Common myeloid progenitor, CD34-positive (primary cell): ENCODE measurements around the gene NUP210.
"Not testable (repeated sequence)": the region's sequence is repeated elsewhere in the genome, so short reads cannot be mapped to it uniquely, and the experiment has no call there.

Source experiments
- CTCF ChIA-PET: fragments of 350-600 bp; sonication (Branson Sonifier 250); formaldehyde crosslinking; loops from one replicate; lab custom pipeline; 2021; ENCODE audit warnings: antibody characterized with exemption; lab: Charles Lee
- POLR2A ChIA-PET: fragments of 350-600 bp; sonication (Branson Sonifier 250); formaldehyde crosslinking; loops from one replicate; lab custom pipeline; 2021; ENCODE audit warnings: antibody characterized with exemption; lab: Charles Lee
- DNase-seq, 3 donors: peaks; one replicate each; pipeline versions ENCODE4 v3.0.0 to v3.0.0-alpha.2; 2013
- H3K27ac ChIP-seq, 2 experiments: 1 replicate in 1 of 2; 2 replicates in 1 of 2; pipeline ENCODE4 v1.7.0; 2013; ENCODE audit warnings: inconsistent platforms in 2 of 2, low read length in 2 of 2, mild to moderate bottlenecking in 2 of 2, low read depth in 1 of 2, moderate library complexity in 1 of 2; ENCODE audit not compliant: severe bottlenecking in 2 of 2, insufficient read depth in 1 of 2, poor library complexity in 1 of 2
- H3K27me3 ChIP-seq, 5 experiments: replicated peaks in 2 of 5; 1 replicate in 3 of 5; 2 replicates in 2 of 5; pipeline versions ENCODE4 v1.6.1 to v1.7.0; 2013; ENCODE audit warnings: low read length in 4 of 5, mild to moderate bottlenecking in 2 of 5, moderate library complexity in 2 of 5, inconsistent platforms in 1 of 5; ENCODE audit not compliant: insufficient read depth in 5 of 5, control insufficient read depth in 4 of 5
- H3K36me3 ChIP-seq, 4 experiments: 1 replicate in 2 of 4; 2 replicates in 2 of 4; pipeline versions ENCODE4 v1.6.1 to v1.7.0; 2013; ENCODE audit warnings: low read length in 3 of 4, control low read depth in 1 of 4, mild to moderate bottlenecking in 1 of 4; ENCODE audit not compliant: control insufficient read depth in 4 of 4, insufficient read depth in 4 of 4
- H3K4me1 ChIP-seq, 4 experiments: 1 replicate in 3 of 4; 2 replicates in 1 of 4; pipeline versions ENCODE4 v1.6.1 to v1.7.1; 2013; ENCODE audit warnings: low read length in 3 of 4, mild to moderate bottlenecking in 3 of 4, control low read depth in 1 of 4, inconsistent platforms in 1 of 4, moderate library complexity in 1 of 4; ENCODE audit not compliant: control insufficient read depth in 4 of 4, insufficient read depth in 4 of 4; ENCODE audit errors: control extremely low read depth in 1 of 4
- H3K4me3 ChIP-seq, 7 experiments: 1 replicate in 4 of 7; 2 replicates in 3 of 7; pipeline versions ENCODE4 v1.5.1 to v1.7.0; 2013; ENCODE audit warnings: mild to moderate bottlenecking in 7 of 7, low read length in 6 of 7, moderate library complexity in 6 of 7, inconsistent platforms in 2 of 7, low read depth in 2 of 7, control low read depth in 1 of 7; ENCODE audit not compliant: insufficient read depth in 4 of 7, control insufficient read depth in 1 of 7; ENCODE audit errors: extremely low read depth in 1 of 7
- H3K9me3 ChIP-seq, 5 experiments: 1 replicate in 4 of 5; 2 replicates in 1 of 5; pipeline versions ENCODE4 v1.6.1 to v1.7.1; 2013; ENCODE audit warnings: low read length in 4 of 5, mild to moderate bottlenecking in 2 of 5, inconsistent platforms in 1 of 5, low read depth in 1 of 5, moderate library complexity in 1 of 5; ENCODE audit not compliant: control insufficient read depth in 4 of 5, insufficient read depth in 2 of 5; ENCODE audit errors: control extremely low read depth in 1 of 5
- WGBS: methylation state at CpG from one replicate; pipeline ENCODE4 v1.1.5; 2013; ENCODE audit not compliant: insufficient coverage; 5-methylcytosine and 5-hydroxymethylcytosine counted together

Gene NUP210

DNA sequence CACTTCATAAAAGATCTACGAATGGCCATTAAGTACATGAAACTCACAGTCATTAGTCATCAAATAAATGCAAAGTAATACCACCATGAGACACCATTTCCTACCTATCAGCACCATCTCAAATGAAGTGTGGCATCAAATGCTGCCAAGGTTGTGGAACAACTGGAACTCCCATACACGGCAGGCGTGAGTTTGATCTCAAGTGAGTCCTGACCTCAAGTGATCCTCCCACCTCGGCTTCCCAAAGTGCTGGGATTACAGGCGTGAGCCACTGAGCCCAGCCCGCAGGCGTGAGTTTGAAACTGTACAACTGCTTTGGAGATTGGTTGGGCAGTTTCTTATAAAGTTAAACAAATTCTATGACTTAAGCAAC lies 31.2 kb upstream of the NUP210 start:
- ChIA-PET POLR2A (interaction anchor here (1.0 kb wide), 2 partner anchors 32 to 105 kb away, joined by 3 to 4 read pairs; partner anchors contain the start of gene NUP210), CTCF (interaction anchor here (1.1 to 7.3 kb wide), 20 partner anchors 10 to 359 kb away, joined by 3 to 69 read pairs (median 8); partner anchors contain the start of genes HDAC11 and NUP210)
- peak overlapping the region in 6 of 7 experiments; percentile 63 to 87 (median 76) for H3K4me3 ChIP-seq
- no peaks in the 10 kb centered on the region for H3K27me3 ChIP-seq
- H3K27ac ChIP-seq = peak overlapping the region; percentile 74 to 89
- no peaks in the 10 kb centered on the region for H3K9me3 ChIP-seq
- peaks cover 6 to 18% (median 14%) of the 10 kb centered on the region in 4 experiments for H3K4me1 ChIP-seq
- H3K36me3 ChIP-seq = no peaks in the 10 kb centered on the region
- peak; percentile 71 to 91 (median 82) for DNase-seq
- WGBS = 4% methylated on average over 4 of the region's 7 CpGs

DNA sequence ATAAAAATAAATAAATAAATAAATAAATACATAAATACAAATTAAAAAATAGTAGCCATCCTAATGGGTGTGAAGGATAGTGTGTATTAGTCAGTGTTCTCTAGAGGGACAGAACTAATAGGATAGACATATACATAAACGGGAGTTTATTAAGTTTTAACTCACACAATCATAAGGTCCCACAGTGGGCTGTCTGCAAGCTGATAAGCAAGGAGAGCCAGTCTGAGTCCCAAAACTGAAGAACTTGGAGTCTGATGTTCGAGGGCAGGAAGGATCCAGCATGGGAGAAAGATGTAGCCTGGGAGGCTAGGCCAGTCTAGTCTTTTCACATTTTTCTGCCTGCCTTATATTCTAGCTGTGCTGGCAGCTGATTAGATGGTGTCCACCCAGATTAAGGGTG lies 22.8 kb upstream of the NUP210 start:
- H3K27ac ChIP-seq, CTCF ChIA-PET, DNase-seq, H3K4me3 ChIP-seq, POLR2A ChIA-PET, H3K9me3 ChIP-seq, H3K4me1 ChIP-seq, H3K27me3 ChIP-seq, H3K36me3 ChIP-seq: not testable (repeated sequence)
- WGBS = 100% methylated on average over 1 of the region's 2 CpGs

DNA sequence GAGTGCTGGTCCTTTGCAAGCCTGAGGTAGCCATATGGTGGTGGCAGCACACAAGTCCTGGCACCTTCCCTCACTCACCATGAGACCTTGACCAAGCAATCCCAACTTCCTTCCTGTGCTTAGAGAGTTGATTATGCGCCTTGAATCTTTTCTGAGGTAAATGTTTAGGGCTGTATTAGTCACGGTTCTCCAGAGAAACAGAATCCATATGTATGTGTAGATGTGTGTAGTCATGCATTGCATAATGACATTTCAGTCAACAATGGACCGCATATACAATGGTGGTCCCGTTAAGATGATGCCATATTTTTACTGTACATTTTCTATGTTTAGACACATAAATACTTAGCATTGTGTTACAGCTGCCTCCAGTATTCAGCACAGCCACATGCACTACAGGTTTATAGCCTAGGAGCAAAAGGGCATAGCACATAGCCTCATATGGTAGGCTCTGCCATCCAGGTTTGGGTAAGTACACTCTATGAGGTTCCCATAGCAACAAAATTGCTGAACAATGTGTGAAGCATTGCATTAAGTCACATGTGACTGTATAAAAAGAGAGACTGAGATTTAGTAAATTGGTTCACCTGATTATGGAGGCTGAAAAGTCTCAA lies 20.2 kb upstream of the NUP210 start:
- H3K4me1 ChIP-seq = peaks cover 0 to 3% (median 0%) of the 10 kb centered on the region in 4 experiments
- H3K36me3 ChIP-seq = no peaks in the 10 kb centered on the region
- H3K27ac ChIP-seq = no peak overlapping the region
- WGBS = 82% methylated on average over 3 of the region's 4 CpGs
- ChIA-PET POLR2A (no interaction called here), CTCF (interaction anchor here (1.0 to 1.3 kb wide), 2 partner anchors 17 to 20 kb away, joined by 3 read pairs; partner anchors contain the start of gene NUP210)
- H3K27me3 ChIP-seq = no peaks in the 10 kb centered on the region
- no peak overlapping the region for H3K4me3 ChIP-seq
- no peak for DNase-seq
- no peaks in the 10 kb centered on the region for H3K9me3 ChIP-seq

DNA sequence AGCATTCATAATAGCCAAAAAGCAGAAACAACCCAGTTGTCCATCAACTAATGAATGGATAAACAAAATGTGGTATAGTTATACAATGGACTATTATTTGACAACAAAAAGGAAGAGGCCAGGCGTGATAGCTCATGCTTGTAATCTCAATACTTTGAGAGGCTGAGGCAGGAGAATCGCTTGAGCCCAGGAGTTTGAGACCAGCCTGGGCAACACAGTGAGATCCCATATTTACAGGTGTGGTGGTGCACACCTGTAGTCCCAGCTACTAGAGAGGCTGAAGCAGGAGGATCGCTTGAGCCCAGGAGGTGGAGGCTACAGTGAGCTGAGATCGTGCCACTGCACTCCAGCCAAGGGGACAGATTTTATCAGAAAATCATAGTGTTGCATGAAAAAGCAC lies 16.1 kb upstream of the NUP210 start:
- H3K27ac ChIP-seq, H3K4me3 ChIP-seq, DNase-seq, H3K4me1 ChIP-seq, H3K9me3 ChIP-seq, H3K36me3 ChIP-seq, POLR2A ChIA-PET, H3K27me3 ChIP-seq: not testable (repeated sequence)
- 98% methylated on average over 4 of the region's 4 CpGs for WGBS
- CTCF ChIA-PET = interaction anchor here (1.1 kb wide), 1 partner anchor 17 kb away, joined by 4 read pairs; no protein-coding TSS in a partner anchor

DNA sequence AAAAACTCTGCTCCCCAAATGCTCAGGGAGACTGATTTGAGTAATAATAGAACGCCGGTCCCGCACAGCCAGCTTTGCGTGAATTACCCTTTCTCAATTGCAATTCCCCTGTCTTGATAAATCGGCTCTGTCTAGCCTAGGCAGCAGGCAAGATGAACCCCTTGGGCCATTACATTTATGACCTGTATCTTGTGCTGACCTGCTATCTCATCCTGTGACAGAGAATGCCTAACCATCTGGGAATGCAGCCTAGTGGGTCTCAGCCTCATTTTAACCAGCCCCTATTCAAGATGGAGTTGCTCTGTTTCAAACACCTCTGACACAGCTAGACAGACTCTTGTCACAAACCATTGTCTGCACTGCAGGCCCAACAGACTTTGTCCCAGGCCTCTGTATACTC lies 13.8 kb upstream of the NUP210 start:
- H3K9me3 ChIP-seq = no peaks in the 10 kb centered on the region
- POLR2A ChIA-PET = interaction anchor here (0.6 kb wide), 1 partner anchor 21 kb away, joined by 3 read pairs; no protein-coding TSS in a partner anchor
- H3K27me3 ChIP-seq = no peaks in the 10 kb centered on the region
- no peak for DNase-seq
- CTCF ChIA-PET = no interaction called here
- no peak overlapping the region for H3K4me3 ChIP-seq
- H3K27ac ChIP-seq = no peak overlapping the region
- H3K36me3 ChIP-seq = no peaks in the 10 kb centered on the region
- H3K4me1 ChIP-seq = no peaks in the 10 kb centered on the region
- 97% methylated on average over 5 of the region's 5 CpGs for WGBS

DNA sequence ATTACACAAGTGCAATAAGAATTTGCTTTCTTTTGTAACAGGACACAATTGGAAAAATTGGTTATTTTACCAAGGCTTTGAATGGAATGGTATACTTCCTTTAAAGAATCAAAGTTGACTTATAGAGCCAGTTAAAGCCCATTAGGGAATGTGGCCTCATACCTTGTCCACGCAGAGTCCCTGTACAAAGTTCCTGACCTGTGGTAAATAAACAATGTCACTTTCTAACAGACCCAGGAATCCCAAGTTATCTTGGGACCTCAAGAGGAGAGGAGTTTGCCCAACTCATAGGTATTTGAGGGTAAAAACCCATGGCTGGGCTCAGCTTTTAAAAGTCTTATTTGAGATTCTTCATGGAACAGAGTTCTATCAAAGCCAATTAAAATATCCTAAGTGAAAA lies 12.0 kb upstream of the NUP210 start:
- POLR2A ChIA-PET = no interaction called here

DNA sequence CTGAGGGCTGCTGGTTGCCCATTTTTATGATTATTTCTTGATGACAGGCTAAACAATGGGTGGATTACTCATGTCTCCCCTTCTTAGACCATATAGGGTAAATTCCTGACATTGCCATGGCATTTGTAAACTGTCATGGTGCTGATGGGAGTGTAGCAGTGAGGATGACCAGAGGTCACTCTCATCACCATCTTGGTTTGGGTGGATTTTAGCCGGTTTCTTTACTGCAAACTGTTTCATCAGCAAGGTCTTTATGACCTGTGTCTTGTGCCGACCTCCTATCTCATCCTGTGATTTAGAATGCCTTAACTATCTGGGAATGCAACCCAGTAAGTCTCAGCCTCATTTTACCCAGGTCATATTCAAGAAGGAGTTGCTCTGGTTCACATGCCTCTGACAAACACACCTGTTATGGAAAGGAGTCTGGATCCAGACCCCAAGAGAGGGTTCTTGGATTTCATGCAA lies 10.3 kb upstream of the NUP210 start:
- H3K9me3 ChIP-seq, POLR2A ChIA-PET, H3K4me1 ChIP-seq, H3K27ac ChIP-seq, H3K4me3 ChIP-seq, H3K36me3 ChIP-seq, DNase-seq, H3K27me3 ChIP-seq: not testable (repeated sequence)
- 100% methylated on average over 2 of the region's 2 CpGs for WGBS
- CTCF ChIA-PET = interaction anchor here (0.6 kb wide), 1 partner anchor 110 kb away, joined by 3 read pairs; no protein-coding TSS in a partner anchor

More for the DNA sequence above, 12.0 kb upstream of the NUP210 start:
- no peaks in the 10 kb centered on the region for H3K27me3 ChIP-seq
- no peak overlapping the region for H3K4me3 ChIP-seq
- no CpG with 5 or more reads among the region's 1 CpG for WGBS
- CTCF ChIA-PET = interaction anchor here (1.6 kb wide), 1 partner anchor 20 kb away, joined by 4 read pairs; no protein-coding TSS in a partner anchor
- no peak for DNase-seq
- no peaks in the 10 kb centered on the region for H3K9me3 ChIP-seq
- H3K36me3 ChIP-seq = no peaks in the 10 kb centered on the region
- H3K27ac ChIP-seq = no peak overlapping the region
- H3K4me1 ChIP-seq = peaks cover 0 to 4% (median 1%) of the 10 kb centered on the region in 4 experiments
